RWPE2 (cell line): ENCODE measurements around the gene AMOTL1.

Experiments
- ATAC-seq: fragments of 200-7000 bp; cut with Tn5 transposase; 3 replicates; pipeline ENCODE4 v1.9.1; 2021; ENCODE audit warnings: low read depth
- DNase-seq: peaks from one replicate; pipeline ENCODE4 v3.0.0-alpha.2; 2020; ENCODE audit warnings: low spot score
- H3K27ac ChIP-seq: fragments of 450-650 bp; 2 replicates; pipeline ENCODE4 v1.5.1; 2017; ENCODE audit warnings: mild to moderate bottlenecking; ENCODE audit not compliant: poor library complexity, severe bottlenecking
- H3K27me3 ChIP-seq: fragments of 250-450 bp; sonication (Bioruptor Pico); 2 replicates; pipeline ENCODE4 v1.5.1; 2021; ENCODE audit warnings: mild to moderate bottlenecking, moderate library complexity; ENCODE audit not compliant: insufficient read depth, poor library complexity, severe bottlenecking
- H3K36me3 ChIP-seq: fragments of 250-450 bp; sonication (Bioruptor Pico); 2 replicates; pipeline ENCODE4 v1.5.1; 2020; ENCODE audit warnings: low read depth, mild to moderate bottlenecking, moderate library complexity
- H3K4me1 ChIP-seq: fragments of 250-450 bp; sonication (Bioruptor Pico); 2 replicates; pipeline ENCODE4 v1.5.1; 2021; ENCODE audit warnings: mild to moderate bottlenecking, moderate library complexity; ENCODE audit not compliant: insufficient read depth, poor library complexity, severe bottlenecking
- H3K4me3 ChIP-seq: fragments of 250-450 bp; sonication (Bioruptor Pico); 2 replicates; pipeline ENCODE4 v1.5.1; 2021; ENCODE audit warnings: mild to moderate bottlenecking, moderate library complexity; ENCODE audit not compliant: severe bottlenecking
- H3K9me3 ChIP-seq: fragments of 250-450 bp; sonication (Bioruptor Pico); 2 replicates; pipeline ENCODE4 v1.5.1; 2021; ENCODE audit warnings: mild to moderate bottlenecking, moderate library complexity; ENCODE audit not compliant: severe bottlenecking
- CTCF ChIP-seq: fragments of 450-650 bp; IDR thresholded peaks from one replicate; pipeline ENCODE4 v1.5.1; 2017; ENCODE audit warnings: mild to moderate bottlenecking, moderate library complexity; ENCODE audit not compliant: poor library complexity, severe bottlenecking

Gene AMOTL1

GRCh38 chr11:94877443-94878200 lies 109.5 kb downstream of the AMOTL1 start:
- no peak for ATAC-seq

GRCh38 chr11:94879006-94879405 lies 110.8 kb downstream of the AMOTL1 start:
- Histone ChIP-seq H3K27me3 (no peaks in the 10 kb centered on the region), H3K4me1 (peaks cover 31% of the 10 kb centered on the region), H3K36me3 (peaks cover 72% of the 10 kb centered on the region), H3K9me3 (no peaks in the 10 kb centered on the region), H3K27ac (peak overlapping the region; percentile 55), H3K4me3 (no peak overlapping the region)
- ATAC-seq, result no peak
- no peak for TF ChIP-seq CTCF
- DNase-seq, result no peak

More at GRCh38 chr11:94877443-94878200, 109.5 kb downstream of the AMOTL1 start:
- Histone ChIP-seq H3K27ac (peak overlapping the region; percentile 53), H3K4me1 (peaks cover 31% of the 10 kb centered on the region), H3K9me3 (no peaks in the 10 kb centered on the region), H3K36me3 (peaks cover 75% of the 10 kb centered on the region), H3K27me3 (no peaks in the 10 kb centered on the region), H3K4me3 (no peak overlapping the region)
- DNase-seq, result no peak
- no peak for TF ChIP-seq CTCF

- DNase-seq, result no peak
- H3K4me3 ChIP-seq, result no peak overlapping the region
- ATAC-seq, result peak; percentile 91
- no peak for TF ChIP-seq CTCF
- H3K27ac ChIP-seq, result peak overlapping the region; percentile 55
- H3K27me3 ChIP-seq, result no peaks in the 10 kb centered on the region
- peaks cover 31% of the 10 kb centered on the region for H3K4me1 ChIP-seq
- no peaks in the 10 kb centered on the region for H3K9me3 ChIP-seq
- H3K36me3 ChIP-seq, result peaks cover 70% of the 10 kb centered on the region
Observed at GRCh38 chr11:94880216-94880615, 112.1 kb downstream of the AMOTL1 start.

GRCh38 chr11:94882931-94883330 lies 114.8 kb downstream of the AMOTL1 start:
- no peaks in the 10 kb centered on the region for H3K27me3 ChIP-seq
- H3K4me3 ChIP-seq, result no peak overlapping the region
- DNase-seq (no peak), ATAC-seq (no peak)
- H3K27ac ChIP-seq, result no peak overlapping the region
- H3K36me3 ChIP-seq, result peaks cover 42% of the 10 kb centered on the region
- peaks cover 14% of the 10 kb centered on the region for H3K4me1 ChIP-seq
- no peak for TF ChIP-seq CTCF
- peaks cover 2% of the 10 kb centered on the region for H3K9me3 ChIP-seq

- Histone ChIP-seq H3K36me3 (peaks cover 33% of the 10 kb centered on the region), H3K27ac (no peak overlapping the region), H3K9me3 (peaks cover 2% of the 10 kb centered on the region), H3K4me1 (peaks cover 14% of the 10 kb centered on the region), H3K4me3 (no peak overlapping the region), H3K27me3 (no peaks in the 10 kb centered on the region)
- ATAC-seq (no peak), DNase-seq (no peak)
- no peak for TF ChIP-seq CTCF
Observed at GRCh38 chr11:94883878-94884277, 115.7 kb downstream of the AMOTL1 start.
